NCI-H2081 (cell line): ENCODE measurements around the gene NCOA7.
A peak's percentile ranks its signal among the peaks of the same experiment; 100 is the strongest.
"Not testable (repeated sequence)": the region's sequence is repeated elsewhere in the genome, so short reads cannot be mapped to it uniquely, and the experiment has no call there.

Source experiments
- DNase-seq, 2 experiments: peaks; one replicate each; lab custom pipeline; 2025; lab: John Stamatoyannopoulos, UW

Gene NCOA7

DNA sequence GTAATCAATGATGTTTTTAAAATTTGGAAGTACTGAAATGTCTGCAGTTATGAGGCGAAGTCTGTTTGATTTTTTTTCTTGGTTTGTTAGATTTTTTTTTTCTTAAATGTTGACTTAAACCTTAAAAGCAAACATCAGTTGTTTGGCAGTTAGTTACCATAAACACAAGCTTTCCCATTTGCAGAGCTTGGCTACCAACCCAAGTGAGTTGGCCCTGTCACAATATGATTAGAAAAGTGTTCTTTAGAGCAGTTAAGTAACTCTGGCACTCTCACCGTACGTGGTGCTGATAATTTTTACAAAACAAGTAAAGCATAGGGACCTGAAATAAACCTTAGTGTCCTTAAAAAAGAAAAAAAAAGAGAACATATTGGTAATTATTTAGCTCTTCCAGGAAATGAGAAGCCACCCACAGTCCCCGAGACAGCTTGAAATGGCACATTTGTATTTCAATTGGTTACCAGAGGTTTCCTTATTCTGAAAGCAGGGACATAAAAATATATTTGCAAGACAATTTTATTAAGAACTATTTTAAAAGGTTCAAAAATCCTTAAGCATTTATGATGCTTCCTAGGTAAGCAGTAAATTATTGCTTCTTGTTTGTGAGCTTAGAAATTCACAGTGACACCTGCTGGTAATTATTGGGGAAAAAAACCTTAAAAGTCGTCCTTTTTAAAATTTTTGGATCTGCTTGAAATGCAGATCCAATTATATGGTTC lies 37.4 kb upstream of the NCOA7 start:
- peak in 1 of 2 experiments; percentile 1 for DNase-seq

DNA sequence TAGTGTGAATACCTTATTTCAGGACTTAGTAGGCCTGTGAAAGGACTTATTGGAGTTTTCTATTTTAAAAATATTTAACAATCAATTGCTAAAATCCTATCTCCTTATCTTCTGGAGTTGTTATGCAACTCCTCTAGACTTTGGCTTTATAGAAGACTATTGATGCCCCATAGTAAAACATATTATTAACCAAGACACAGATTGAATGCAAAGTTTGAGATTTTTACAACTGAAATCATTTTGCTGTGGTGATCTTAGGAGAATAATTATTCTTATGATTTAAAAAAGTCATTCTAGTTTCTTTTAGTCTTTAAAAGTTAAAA lies 36.9 kb upstream of the NCOA7 start:
- no peak for DNase-seq

DNA sequence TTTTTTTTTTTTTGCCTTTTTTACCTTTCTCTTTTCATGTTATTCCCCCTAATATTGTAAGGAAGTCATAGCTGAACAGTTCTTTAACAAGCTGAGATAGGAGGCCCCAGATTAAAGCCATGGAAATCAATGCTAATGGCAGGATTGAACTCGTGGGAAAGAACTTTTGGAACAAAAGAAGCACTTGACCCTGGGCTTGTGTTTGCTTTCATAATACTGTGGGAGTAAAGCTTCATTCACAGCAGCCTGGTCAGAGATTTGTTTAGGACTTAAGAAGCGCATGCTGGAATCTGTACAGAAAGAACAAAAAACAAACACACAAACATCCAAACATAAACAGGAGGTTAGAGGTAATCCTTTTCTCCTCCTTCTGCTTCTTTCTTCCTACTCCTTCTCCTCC lies 36.2 kb upstream of the NCOA7 start:
- no peak for DNase-seq

DNA sequence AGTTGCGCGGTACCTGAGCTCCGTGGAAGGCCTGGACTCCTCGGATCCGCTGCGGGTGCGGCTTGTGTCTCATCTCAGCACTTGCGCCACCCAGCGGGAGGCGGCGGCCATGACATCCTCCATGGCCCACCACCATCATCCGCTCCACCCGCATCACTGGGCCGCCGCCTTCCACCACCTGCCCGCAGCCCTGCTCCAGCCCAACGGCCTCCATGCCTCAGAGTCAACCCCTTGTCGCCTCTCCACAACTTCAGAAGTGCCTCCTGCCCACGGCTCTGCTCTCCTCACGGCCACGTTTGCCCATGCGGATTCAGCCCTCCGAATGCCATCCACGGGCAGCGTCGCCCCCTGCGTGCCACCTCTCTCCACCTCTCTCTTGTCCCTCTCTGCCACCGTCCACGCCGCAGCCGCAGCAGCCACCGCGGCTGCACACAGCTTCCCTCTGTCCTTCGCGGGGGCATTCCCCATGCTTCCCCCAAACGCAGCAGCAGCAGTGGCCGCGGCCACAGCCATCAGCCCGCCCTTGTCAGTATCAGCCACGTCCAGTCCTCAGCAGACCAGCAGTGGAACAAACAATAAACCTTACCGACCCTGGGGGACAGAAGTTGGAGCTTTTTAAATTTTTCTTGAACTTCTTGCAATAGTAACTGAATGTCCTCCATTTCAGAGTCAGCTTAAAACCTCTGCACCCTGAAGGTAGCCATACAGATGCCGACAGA lies 31.4 kb upstream of the NCOA7 start:
- DNase-seq, result no peak

DNA sequence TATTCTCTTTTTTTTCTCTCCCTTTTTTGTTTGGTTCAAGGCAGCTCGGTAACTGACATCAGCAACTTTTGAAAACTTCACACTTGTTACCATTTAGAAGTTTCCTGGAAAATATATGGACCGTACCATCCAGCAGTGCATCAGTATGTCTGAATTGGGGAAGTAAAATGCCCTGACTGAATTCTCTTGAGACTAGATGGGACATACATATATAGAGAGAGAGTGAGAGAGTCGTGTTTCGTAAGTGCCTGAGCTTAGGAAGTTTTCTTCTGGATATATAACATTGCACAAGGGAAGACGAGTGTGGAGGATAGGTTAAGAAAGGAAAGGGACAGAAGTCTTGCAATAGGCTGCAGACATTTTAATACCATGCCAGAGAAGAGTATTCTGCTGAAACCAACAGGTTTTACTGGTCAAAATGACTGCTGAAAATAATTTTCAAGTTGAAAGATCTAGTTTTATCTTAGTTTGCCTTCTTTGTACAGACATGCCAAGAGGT lies 30.8 kb upstream of the NCOA7 start:
- no peak for DNase-seq

DNA sequence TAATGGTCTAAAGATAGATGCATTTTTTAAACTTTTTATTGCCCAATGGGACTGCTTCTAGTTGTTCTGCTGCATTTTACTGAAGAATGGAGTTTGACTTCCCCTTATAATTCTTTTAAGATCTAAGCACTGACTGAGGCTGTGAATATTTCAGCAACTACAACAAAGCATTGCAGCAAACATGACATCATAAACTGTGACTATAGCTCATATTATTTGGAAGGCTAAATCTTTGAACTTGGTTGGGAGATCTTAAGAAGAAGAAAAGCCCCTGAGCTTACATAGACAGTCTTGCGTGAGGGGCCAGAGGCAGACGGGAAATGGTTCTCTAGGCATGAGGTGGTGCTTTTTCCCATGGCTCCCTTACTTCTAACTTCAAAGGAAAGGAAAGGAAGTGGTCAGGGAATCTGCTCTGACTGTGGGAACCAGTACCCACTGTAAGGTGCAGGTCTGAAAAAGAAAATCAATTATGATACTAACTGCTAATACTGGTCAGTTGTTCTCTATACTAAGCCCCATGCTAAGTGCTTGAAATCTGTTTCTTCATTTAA lies 26.6 kb upstream of the NCOA7 start:
- DNase-seq, result no peak

DNA sequence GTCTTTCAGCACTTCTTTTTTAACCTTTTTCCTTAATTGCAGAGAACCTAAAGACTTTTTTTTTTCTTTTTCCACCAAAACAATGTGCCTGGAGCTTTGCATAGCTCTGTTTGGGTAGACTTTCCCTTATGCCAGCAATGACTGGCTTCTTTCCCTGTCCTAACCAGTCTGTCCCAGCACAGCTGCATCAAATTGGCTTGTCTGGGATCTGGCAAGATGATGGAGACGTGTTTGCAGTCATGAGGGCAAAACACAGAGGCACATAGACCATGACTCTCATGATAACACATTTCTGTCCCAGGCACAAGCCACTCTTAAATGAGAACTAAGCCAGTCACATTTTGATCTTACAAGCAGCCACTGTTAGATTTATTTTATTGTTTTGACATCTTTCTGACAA lies 24.8 kb upstream of the NCOA7 start:
- no peak for DNase-seq

DNA sequence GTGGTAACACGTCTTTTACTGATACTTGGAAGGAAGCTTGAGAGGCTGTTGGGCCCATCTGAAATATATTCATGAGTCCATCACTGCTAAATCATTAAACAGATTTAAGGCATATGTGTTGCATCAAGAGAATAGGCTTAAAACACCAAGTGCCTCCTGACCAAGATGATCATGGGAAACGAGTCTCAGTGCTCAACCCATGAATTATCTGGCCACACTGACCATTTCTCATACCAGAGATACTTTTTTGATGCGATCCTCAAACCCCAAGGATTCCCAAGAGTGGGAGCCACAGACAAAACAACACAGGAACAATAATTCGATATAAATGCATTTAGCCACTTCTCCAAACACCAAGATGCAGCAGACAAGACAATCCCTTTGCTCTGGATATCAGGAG lies 24.1 kb upstream of the NCOA7 start:
- DNase-seq, result no peak

DNA sequence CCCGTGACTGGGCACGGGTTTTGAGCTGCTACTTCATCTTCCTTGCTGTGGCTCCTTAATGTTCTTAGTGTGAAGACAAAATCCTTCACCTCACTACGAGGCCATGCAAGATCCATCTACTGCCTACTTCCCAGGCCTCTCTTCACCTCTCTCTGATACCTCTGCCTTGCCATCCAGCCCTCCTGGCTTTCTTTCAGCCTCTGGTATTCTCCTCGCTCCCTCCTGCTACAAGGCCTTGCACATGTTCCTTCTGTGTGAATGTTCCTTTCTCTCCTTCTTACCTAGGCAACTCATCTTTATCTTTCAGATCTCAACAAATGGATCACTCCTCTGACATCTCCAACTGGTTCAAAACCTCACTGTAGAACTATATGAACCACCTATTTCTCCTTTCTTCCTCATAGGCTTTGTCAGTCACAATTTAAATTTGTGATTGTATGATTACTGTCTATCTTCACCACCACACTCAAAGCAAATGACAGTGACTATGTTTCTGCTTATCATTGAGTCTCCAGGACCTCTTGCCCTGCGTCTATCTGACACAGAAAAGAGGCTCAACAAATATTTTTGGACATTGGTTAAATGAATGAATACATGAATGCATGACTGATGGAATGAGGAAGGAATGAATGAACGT lies 21.5 kb upstream of the NCOA7 start:
- DNase-seq, result no peak

DNA sequence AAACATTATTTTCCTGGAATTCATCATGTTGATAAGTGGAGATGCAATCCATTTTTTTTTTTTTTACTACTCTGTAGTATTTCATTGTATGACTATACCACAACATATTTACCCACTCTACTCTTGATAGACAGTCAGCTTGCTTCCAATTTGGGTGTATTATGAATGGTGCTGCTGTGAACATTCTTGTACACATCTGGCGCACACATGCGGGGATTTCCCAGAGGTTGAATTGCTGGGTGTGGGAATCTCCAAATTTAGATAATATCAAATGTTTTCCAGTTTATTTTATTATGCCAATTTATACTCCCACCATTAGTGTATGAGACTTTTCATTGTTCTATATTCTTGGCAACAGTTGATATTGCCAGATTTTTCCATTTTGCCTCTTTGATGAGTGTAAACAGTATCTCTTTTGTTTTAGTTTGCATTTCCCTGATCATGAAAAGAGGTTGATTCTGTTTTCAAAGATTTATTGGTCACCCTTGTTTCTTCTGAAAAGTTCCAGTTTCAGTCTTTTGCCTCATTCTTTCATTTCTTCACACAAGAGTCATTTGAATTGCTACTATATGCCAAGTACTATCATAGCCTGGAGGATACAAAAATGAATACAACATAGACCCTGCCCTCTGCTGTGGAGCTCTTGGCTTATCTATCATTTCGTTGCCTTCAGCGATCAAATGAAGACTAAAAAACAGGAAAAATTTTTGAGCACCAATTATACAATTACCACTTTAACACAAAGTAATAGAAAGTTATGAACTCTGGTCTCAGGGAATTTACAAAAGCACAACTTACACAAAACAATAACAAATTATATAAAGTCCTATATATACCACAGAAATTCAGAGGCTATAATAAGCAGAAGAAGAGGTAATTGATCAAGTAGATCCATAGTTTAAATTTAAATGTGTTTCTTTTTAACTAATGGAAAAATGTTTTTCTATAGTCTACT lies 17.1 kb upstream of the NCOA7 start:
- DNase-seq, result no peak

DNA sequence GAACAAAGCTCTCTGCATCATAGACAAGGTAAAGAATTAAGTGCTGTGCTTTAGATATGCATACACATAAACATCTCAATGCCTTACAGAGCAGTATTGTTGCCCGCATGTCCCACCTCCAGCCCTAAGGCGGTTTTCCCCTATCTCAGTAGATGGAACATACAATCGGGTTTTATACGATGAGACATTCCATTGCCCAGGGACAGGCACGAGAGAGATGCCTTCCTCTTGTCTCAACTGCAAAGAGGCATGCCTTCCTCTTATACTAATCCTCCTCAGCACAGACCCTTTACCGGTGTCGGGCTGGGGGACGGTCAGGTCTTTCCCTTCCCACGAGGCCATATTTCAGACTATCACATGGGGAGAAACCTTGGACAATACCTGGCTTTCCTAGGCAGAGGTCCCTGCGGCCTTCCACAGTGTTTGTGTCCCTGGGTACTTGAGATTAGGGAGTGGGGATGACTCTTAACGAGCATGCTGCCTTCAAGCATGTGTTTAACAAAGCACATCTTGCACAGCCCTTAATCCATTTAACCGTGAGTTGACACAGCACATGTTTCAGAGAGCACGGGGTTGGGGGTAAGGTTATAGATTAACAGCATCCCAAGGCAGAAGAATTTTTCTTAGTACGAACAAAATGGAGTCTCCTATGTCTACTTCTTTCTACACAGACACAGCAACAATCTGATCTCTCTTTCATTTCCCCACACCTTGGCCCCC lies 14.5 kb upstream of the NCOA7 start:
- DNase-seq, result not testable (repeated sequence)

DNA sequence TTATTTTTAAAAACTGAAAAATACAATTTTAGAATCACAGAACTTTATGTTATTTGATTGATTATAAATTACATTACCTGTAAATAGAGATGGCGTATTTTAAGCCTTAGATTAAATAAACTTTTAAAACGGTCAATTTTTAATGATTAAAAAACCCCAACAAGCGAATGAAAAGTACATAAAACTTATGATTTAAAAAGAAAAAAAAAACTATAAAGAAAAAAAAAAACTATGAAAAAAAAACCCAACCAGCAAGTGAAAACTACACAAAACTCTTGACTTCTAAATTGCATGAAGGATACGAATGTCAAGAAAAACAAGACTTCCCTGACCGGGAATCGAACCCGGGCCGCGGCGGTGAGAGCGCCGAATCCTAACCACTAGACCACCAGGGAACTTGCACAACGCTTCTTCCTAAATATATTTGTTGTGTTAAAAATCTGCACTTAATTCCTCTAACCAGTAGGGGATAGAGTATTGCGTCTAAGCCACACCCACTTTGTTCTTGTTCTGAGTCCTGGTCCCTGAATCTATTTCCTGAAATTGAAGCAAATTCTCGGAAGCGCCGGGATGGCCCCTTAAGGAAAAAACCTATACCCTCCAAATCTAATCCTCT lies 10.7 kb upstream of the NCOA7 start:
- peak; percentile 83 to 88 for DNase-seq

DNA sequence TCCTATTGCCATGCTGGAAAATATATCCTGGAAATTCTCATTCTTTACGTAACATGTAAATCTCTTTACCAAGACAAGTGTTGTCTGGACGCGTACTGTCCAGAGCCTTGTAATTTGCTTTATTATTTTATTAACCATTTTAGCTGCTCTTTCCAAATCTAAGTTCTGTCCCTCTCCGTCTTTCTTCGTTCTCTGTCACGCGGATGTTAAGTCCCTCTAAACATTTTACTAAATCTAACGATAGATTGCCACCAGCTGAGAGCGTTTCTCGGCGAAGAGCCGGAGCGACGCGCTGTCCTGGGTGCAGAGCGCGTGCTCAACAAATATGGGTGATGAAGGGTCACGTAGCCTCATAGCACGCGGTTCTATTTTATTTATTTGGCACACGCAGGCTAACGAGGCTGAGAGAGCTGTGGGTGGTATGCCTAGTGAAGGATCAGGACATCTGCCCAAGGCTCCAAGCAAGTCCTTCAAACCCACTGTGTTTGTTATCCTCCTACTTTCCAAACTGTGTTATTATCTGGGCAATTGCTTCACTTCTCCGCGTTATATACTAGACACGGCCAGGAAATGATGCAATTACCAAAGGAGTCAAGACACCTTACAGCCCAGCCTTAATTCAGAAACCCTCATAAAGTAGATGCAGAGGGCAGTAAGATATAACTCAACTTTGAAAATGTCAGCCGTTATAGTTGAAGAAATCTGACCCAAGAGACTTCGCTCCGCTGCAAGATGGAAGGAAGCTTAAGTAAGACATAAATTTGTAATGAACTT lies 10.0 kb upstream of the NCOA7 start:
- DNase-seq, result peak; percentile 41 to 63

DNA sequence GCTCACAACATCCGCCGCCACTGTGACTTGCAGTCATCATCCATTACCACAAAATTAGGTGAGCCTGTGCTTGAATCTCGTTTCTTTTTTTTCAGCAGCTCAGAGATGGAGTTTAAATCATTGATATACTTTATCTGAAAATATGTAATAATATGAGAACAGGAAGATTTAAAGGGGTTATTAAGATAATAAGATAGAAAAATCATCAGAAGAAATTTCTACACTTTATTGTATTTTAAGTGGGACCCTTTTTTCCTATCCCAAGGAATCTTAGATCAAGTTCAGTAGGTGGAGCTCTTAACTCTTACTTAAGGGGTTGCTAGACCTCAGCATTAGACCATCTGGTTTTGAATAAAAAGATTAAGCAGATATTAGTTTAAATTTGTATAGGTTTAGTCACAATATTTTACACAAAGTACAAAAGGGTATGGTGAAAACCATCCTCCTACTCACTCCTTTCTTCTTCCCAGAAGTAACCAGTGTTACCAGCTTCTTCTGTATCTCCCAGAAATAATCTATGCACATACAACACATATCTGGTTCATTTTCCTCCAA lies 9.4 kb upstream of the NCOA7 start:
- peak; percentile 10 to 30 for DNase-seq

DNA sequence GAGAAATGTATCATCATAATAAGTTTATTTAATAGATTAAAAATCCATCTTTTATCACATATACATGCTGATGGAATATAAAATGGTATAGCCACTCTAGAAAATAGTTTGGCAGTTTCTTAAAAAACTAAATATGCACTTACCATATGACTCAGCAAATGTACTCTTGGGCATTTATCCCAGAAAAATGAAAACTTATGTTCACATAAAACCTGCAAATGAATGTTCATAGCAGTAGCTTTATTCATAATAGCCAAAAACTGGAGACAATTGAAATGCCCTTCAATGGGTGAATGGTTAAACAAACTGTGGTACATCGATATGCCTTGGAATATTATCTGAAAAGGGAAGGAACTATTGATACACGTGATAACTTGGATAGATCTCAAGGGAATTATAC lies 6.4 kb upstream of the NCOA7 start:
- DNase-seq, result no peak

DNA sequence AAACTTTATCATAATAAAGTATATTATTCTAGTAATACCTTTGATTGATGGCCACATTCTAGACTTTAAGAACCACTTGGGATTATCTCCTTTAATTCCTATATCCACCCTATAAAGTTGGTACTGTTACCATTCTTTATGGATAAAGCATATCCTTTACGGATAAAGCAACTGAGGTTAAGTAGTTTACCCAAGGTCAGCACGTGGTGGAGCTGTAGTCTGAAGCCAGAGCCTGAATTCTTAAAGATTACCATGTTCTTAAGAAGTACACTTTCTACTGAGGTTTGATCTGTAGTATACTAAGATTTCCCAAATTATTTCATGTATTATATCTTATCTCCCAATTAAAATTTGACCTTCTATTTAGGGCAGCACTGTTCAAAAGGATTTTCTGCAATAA lies 3.0 kb upstream of the NCOA7 start:
- no peak for DNase-seq

DNA sequence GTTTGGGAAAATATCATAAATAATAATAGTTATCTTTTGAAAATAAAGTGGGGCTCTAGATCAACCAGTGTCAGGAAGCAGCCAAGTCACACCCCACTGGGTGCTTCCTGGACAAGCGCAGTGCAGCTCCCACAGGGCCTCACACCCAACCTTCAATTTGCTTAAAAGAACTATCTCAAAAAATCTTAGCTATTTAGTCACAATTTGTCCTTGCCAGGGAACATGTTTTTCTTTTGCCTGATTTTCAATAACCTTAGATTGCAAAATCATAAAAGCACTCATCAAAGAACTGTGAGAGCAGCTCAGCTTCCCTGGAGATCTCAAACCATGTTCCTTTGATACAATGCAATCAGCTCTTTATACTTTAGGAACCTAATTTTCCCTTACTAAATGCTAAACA lies 1.6 kb upstream of the NCOA7 start:
- DNase-seq, result peak in 1 of 2 experiments; percentile 55

DNA sequence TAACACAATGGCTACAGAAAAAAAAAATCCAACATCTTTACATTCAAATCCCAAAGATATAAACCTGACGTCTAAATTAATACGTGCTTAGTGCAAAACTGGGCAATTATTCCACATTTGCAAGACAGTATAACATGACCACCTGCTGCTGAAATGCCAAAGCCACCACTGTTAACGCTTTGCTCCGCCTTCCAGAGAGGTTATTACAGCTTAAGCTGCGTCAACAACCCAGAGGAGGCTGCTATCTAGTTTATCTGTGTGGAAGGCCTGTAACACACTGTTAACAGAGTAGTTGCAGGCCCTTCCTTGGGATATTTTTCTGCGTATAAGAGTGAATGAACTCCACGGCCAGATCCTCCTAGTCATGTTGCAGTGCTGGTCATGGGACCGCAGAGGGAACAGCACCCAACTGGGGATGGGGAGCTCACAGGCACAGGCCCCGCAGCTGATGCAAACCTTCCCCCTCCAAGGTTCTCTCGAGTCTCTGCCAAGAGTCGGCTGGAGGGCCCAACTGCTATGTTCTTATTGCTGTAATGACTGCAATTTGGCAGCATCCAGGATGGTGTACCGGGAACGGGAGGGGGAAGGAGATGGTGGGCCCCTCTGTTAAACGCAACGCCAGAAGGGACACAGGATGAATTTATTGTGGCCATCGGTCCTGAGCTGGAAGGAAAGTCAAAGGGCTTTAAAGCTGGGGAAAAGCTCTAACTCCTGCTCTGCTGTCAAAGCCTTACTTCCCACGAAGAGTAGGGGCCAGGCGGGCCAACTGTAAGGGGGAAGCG lies 993 bp upstream of the NCOA7 start:
- DNase-seq, result peak; percentile 50 to 81
